IMR-90 (cell line): ENCODE data around the gene HNRNPD.

Source experiments
- CEBPB ChIP-seq: IDR thresholded peaks from 2 replicates; pipeline ENCODE4 v1.6.1; 2012; ENCODE audit warnings: low read depth, low read length, improper control_type of control experiment
- CHD1 ChIP-seq: IDR thresholded peaks from 2 replicates; pipeline ENCODE4 v1.6.1; 2012; ENCODE audit warnings: low read depth, low read length, improper control_type of control experiment
- ELK1 ChIP-seq: fragments of 150-350 bp; IDR thresholded peaks from 2 replicates; pipeline ENCODE4 v1.6.1; 2016; ENCODE audit warnings: low read depth, mild to moderate bottlenecking, low read length, moderate library complexity, borderline replicate concordance
- FOS ChIP-seq: fragments of 150-350 bp; IDR thresholded peaks from 2 replicates; pipeline ENCODE4 v1.6.1; 2016; ENCODE audit warnings: low read depth, low read length
- MXI1 ChIP-seq: IDR thresholded peaks from 2 replicates; pipeline ENCODE4 v1.6.1; 2012; ENCODE audit warnings: low read depth, mild to moderate bottlenecking, low read length, moderate library complexity, borderline replicate concordance
- POLR2A ChIP-seq: IDR thresholded peaks from 2 replicates; pipeline ENCODE4 v1.6.1; 2012; ENCODE audit warnings: mild to moderate bottlenecking, low read depth, low read length
- RAD21 ChIP-seq: IDR thresholded peaks from 2 replicates; pipeline ENCODE4 v1.6.1; 2012; ENCODE audit warnings: low read length, improper control_type of control experiment
- RCOR1 ChIP-seq: IDR thresholded peaks from 2 replicates; pipeline ENCODE4 v1.6.1; 2012; ENCODE audit warnings: mild to moderate bottlenecking, low read length, improper control_type of control experiment; ENCODE audit not compliant: insufficient replicate concordance
- RFX5 ChIP-seq: IDR thresholded peaks from 2 replicates; pipeline ENCODE4 v1.8.0; 2012; ENCODE audit warnings: low read depth, mild to moderate bottlenecking, low read length, moderate library complexity
- SMC3 ChIP-seq: fragments of 150-350 bp; IDR thresholded peaks from 2 replicates; pipeline ENCODE4 v1.6.1; 2016; ENCODE audit warnings: low read depth, mild to moderate bottlenecking, antibody characterized with exemption, low read length, moderate library complexity
- USF2 ChIP-seq: fragments of 150-350 bp; IDR thresholded peaks from 2 replicates; pipeline ENCODE4 v1.6.1; 2017; ENCODE audit warnings: mild to moderate bottlenecking, antibody characterized with exemption, low read length, low read depth
- TF ChIP-seq, protein P1 (sequence below): conservative IDR thresholded peaks from 2 replicates; pipeline ENCODE4 v1.5.1; 2012; ENCODE audit warnings: mild to moderate bottlenecking, low read depth, low read length, improper control_type of control experiment

- TF ChIP-seq, protein P1, sequence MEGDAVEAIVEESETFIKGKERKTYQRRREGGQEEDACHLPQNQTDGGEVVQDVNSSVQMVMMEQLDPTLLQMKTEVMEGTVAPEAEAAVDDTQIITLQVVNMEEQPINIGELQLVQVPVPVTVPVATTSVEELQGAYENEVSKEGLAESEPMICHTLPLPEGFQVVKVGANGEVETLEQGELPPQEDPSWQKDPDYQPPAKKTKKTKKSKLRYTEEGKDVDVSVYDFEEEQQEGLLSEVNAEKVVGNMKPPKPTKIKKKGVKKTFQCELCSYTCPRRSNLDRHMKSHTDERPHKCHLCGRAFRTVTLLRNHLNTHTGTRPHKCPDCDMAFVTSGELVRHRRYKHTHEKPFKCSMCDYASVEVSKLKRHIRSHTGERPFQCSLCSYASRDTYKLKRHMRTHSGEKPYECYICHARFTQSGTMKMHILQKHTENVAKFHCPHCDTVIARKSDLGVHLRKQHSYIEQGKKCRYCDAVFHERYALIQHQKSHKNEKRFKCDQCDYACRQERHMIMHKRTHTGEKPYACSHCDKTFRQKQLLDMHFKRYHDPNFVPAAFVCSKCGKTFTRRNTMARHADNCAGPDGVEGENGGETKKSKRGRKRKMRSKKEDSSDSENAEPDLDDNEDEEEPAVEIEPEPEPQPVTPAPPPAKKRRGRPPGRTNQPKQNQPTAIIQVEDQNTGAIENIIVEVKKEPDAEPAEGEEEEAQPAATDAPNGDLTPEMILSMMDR, result no peak
- TF ChIP-seq MXI1, result no peak
- no peak for TF ChIP-seq POLR2A
- no peak for TF ChIP-seq SMC3
- no peak for TF ChIP-seq RAD21
- no peak for TF ChIP-seq RCOR1
- no peak for TF ChIP-seq RFX5
- no peak for TF ChIP-seq CHD1
- no peak for TF ChIP-seq ELK1
- no peak for TF ChIP-seq FOS
- TF ChIP-seq USF2, result no peak
- TF ChIP-seq CEBPB, result no peak
Measured at GRCh38 chr4:82371497-82371896, 2.3 kb downstream of the HNRNPD start.
